ENCODE results near the gene LRRTM4. TPM values are rescaled to one million over a fixed set of nuclear protein-coding genes. Genes with fewer than 3 reads are reported as not detected.

The LRRTM4 gene
- polyA plus RNA-seq, 1 donor from 2014 or later = 37.1 TPM

- Histone ChIP-seq H3K9ac (ENCODE audit: low read length) (peak overlapping the region; percentile 45), H2AFZ (ENCODE audit: low read depth, low read length) (no peak overlapping the region), H3K4me3 (ENCODE audit: low read length) (peak overlapping the region; percentile 30), H3K4me2 (ENCODE audit: low read length) (peak overlapping the region; percentile 18), H3K79me2 (replicated peaks; ENCODE audit: insufficient read depth, low read length) (no peaks in the 10 kb centered on the region), H3K27me3 (ENCODE audit: insufficient read depth, low read depth, low read length) (no peaks in the 10 kb centered on the region), H3F3A (ENCODE audit: insufficient read depth, low read length, poor library complexity, severe bottlenecking) (no peaks in the 10 kb centered on the region), H3K27ac (ENCODE audit: low read length) (peak overlapping the region; percentile 90), H4K20me1 (ENCODE audit: insufficient read depth) (no peaks in the 10 kb centered on the region), H3K36me3 (ENCODE audit: insufficient read depth, low read length) (no peaks in the 10 kb centered on the region), H3K9me3 (ENCODE audit: low read length) (no peaks in the 10 kb centered on the region), H3K9me2 (ENCODE audit: insufficient read depth, low read length) (no peaks in the 10 kb centered on the region)
- peak; percentile 20 for TF ChIP-seq SMC3 (conservative IDR thresholded peaks at IDR 0.05; ENCODE audit: poor library complexity)
- no peak for TF ChIP-seq TAF1 (IDR thresholded peaks at IDR 0.05; ENCODE audit: low read depth)
- TF ChIP-seq EZH2 (IDR thresholded peaks at IDR 0.05; ENCODE audit: borderline replicate concordance, insufficient read depth, low read length, poor library complexity, severe bottlenecking) = no peak
- peak; percentile 83 for TF ChIP-seq POLR2AphosphoS5 (IDR thresholded peaks at IDR 0.05)
- peak; percentile 96 for TF ChIP-seq EP300 (conservative IDR thresholded peaks at IDR 0.05; ENCODE audit: poor library complexity, severe bottlenecking)
- TF ChIP-seq REST (IDR thresholded peaks at IDR 0.05; ENCODE audit: borderline replicate concordance) = no peak
- TF ChIP-seq RAD21 (conservative IDR thresholded peaks at IDR 0.05) = peak; percentile 21
- TF ChIP-seq CTCF (IDR thresholded peaks at IDR 0.05; ENCODE audit: poor library complexity, severe bottlenecking) = no peak
Observed at GRCh38 chr2:76825140-76825970, 696.8 kb downstream of the LRRTM4 start.

- H3K9ac ChIP-seq (ENCODE audit: low read length) = no peak overlapping the region
- no peaks in the 10 kb centered on the region for H3K9me3 ChIP-seq (ENCODE audit: low read length)
- H3F3A ChIP-seq (ENCODE audit: insufficient read depth, low read length, poor library complexity, severe bottlenecking) = no peaks in the 10 kb centered on the region
- TF ChIP-seq REST (IDR thresholded peaks at IDR 0.05; ENCODE audit: borderline replicate concordance) (no peak), SMC3 (conservative IDR thresholded peaks at IDR 0.05; ENCODE audit: poor library complexity) (no peak)
- no peaks in the 10 kb centered on the region for H3K36me3 ChIP-seq (ENCODE audit: insufficient read depth, low read length)
- no peak overlapping the region for H2AFZ ChIP-seq (ENCODE audit: low read depth, low read length)
- H3K4me2 ChIP-seq (ENCODE audit: low read length) = no peak overlapping the region
- H3K27me3 ChIP-seq (ENCODE audit: insufficient read depth, low read depth, low read length) = no peaks in the 10 kb centered on the region
- peak overlapping the region; percentile 90 for H3K27ac ChIP-seq (ENCODE audit: low read length)
- no peaks in the 10 kb centered on the region for H3K9me2 ChIP-seq (ENCODE audit: insufficient read depth, low read length)
- H3K4me3 ChIP-seq (ENCODE audit: low read length) = no peak overlapping the region
- no peaks in the 10 kb centered on the region for H3K79me2 ChIP-seq (replicated peaks; ENCODE audit: insufficient read depth, low read length)
- H4K20me1 ChIP-seq (ENCODE audit: insufficient read depth) = no peaks in the 10 kb centered on the region
Observed at GRCh38 chr2:76821731-76822130, 700.4 kb downstream of the LRRTM4 start.
